ENCODE results near the gene PARP1. TPM values are rescaled to one million over a fixed set of nuclear protein-coding genes. Genes with fewer than 3 reads are reported as not detected.

Gene PARP1
- total RNA-seq, 1 donor from 2014 or later: 313 TPM

- no peak for TF ChIP-seq CTCF (conservative IDR thresholded peaks at IDR 0.05)
- no peak for DNase-seq (ENCODE audit: low read depth, low spot score)
- Mint-ChIP-seq H3K27ac (ENCODE audit: unreplicated experiment) (no peak overlapping the region), H3K9me3 (no peaks in the 10 kb centered on the region), H3K4me1 (no peaks in the 10 kb centered on the region), H3K4me3 (no peak overlapping the region), H3K27me3 (ENCODE audit: low read depth) (no peaks in the 10 kb centered on the region), H3K36me3 (ENCODE audit: low read depth) (peaks cover 23% of the 10 kb centered on the region)
Observed at GRCh38 chr1:226357416-226357815, 50.5 kb downstream of the PARP1 start.

DNA sequence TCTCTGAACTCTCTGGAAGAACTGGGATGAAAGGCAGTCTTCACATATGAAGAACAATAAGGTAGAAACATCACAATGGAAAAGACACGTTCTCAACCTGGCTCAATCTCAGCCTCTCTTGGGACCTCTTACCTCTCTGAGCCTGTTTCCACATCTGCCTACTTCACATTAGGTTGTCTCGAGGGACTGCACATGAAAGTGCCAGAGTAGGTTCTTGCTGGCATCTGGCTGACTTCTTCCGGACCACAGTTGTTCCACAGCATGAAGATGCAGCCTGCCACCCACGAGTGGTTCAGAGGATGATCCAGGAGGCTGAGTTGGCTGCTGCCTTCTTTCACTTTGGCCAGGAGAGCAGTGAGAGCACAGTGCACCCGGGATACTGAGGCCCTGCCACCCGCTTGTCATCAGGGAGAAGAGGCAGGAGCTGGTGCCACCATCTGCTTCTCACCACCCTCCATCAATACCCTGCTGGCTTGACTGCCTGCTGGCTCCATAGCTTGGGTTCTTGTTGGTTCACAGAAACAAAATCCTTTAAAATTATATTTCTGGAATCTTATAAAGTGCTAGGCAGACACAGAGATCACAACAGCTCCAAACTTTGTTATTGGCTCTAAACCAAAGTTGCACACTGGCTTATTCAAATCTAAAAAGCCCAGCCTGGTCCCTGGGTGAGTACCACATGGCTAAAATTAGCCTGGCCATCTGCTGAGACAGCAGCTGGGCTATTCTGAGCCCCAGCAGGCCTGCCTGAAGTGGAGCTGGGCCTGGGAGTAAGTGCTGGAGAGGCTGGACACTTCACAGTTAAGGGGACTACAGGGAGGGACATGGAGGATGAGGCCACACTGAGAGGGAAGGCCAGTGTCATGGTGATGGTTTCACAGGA lies 52.0 kb downstream of the PARP1 start:
- Mint-ChIP-seq H3K4me3 (no peak overlapping the region), H3K27ac (ENCODE audit: unreplicated experiment) (no peak overlapping the region), H3K36me3 (ENCODE audit: low read depth) (peaks cover 20% of the 10 kb centered on the region), H3K27me3 (ENCODE audit: low read depth) (no peaks in the 10 kb centered on the region), H3K9me3 (no peaks in the 10 kb centered on the region), H3K4me1 (peaks cover 6% of the 10 kb centered on the region)
- TF ChIP-seq CTCF (conservative IDR thresholded peaks at IDR 0.05): no peak
- no peak for DNase-seq (ENCODE audit: low read depth, low spot score)

- H3K27me3 Mint-ChIP-seq (ENCODE audit: low read depth): no peaks in the 10 kb centered on the region
- no peaks in the 10 kb centered on the region for H3K9me3 Mint-ChIP-seq
- no peak overlapping the region for H3K27ac Mint-ChIP-seq (ENCODE audit: unreplicated experiment)
- peaks cover 15% of the 10 kb centered on the region for H3K36me3 Mint-ChIP-seq (ENCODE audit: low read depth)
- no peak for DNase-seq (ENCODE audit: low read depth, low spot score)
- no peak for TF ChIP-seq CTCF (conservative IDR thresholded peaks at IDR 0.05)
- H3K4me1 Mint-ChIP-seq: peaks cover 14% of the 10 kb centered on the region
- H3K4me3 Mint-ChIP-seq: no peak overlapping the region
Observed at GRCh38 chr1:226355016-226355415, 52.9 kb downstream of the PARP1 start.

- Mint-ChIP-seq H3K27me3 (ENCODE audit: low read depth) (no peaks in the 10 kb centered on the region), H3K36me3 (ENCODE audit: low read depth) (peaks cover 12% of the 10 kb centered on the region), H3K9me3 (no peaks in the 10 kb centered on the region), H3K27ac (ENCODE audit: unreplicated experiment) (peak overlapping the region; percentile 75), H3K4me3 (no peak overlapping the region), H3K4me1 (peaks cover 17% of the 10 kb centered on the region)
- no peak for DNase-seq (ENCODE audit: low read depth, low spot score)
- TF ChIP-seq CTCF (conservative IDR thresholded peaks at IDR 0.05): no peak
Observed at GRCh38 chr1:226353698-226354525, 54.0 kb downstream of the PARP1 start.

GRCh38 chr1:226351709-226352108 lies 56.2 kb downstream of the PARP1 start:
- TF ChIP-seq CTCF (conservative IDR thresholded peaks at IDR 0.05): no peak
- Mint-ChIP-seq H3K4me3 (peak overlapping the region; percentile 41), H3K36me3 (ENCODE audit: low read depth) (peaks cover 4% of the 10 kb centered on the region), H3K4me1 (peaks cover 21% of the 10 kb centered on the region), H3K27me3 (ENCODE audit: low read depth) (no peaks in the 10 kb centered on the region), H3K27ac (ENCODE audit: unreplicated experiment) (no peak overlapping the region), H3K9me3 (no peaks in the 10 kb centered on the region)
- DNase-seq (ENCODE audit: low read depth, low spot score): no peak

All from neural crest cell (in vitro differentiated cells).